ENCODE measurements around the gene HID1. TPM values are rescaled to one million over a fixed set of nuclear protein-coding genes. Genes with fewer than 3 reads are reported as not detected.

HID1 gene
- total and polyA plus RNA-seq, 2 of the 4 experiments (the other 2 are of a cell fraction): 0.18 to 1.7 TPM

DNA sequence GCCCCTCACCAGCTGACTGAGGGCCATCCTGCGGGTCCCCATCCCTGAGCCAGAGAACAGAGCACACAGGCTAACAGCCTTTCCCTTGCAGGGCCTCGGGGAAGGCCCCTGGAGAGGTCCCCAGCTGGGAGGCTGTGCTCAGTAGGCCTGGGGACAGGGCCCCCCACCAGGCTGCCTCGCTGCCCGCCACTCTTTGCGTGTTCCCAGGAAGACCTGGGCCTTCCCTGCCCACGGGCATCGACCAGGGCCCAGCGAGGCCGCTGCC is 785 bp downstream of the HID1 start:
- H3K4me3 ChIP-seq (ENCODE audit: insufficient read depth, low read depth, low read length): 0 out of 2 replicates have a peak overlapping the region, but pooled peaks have one; percentile 12
- H3K56ac ChIP-seq (ENCODE audit: extremely low read depth, insufficient read depth, low read length): no peak overlapping the region
- POLR2A ChIA-PET (ENCODE audit: unreplicated experiment): interaction anchor here (1.3 kb wide), 1 partner anchor 17 kb away, joined by 5 read pairs; no protein-coding TSS in a partner anchor
- dilution Hi-C loops (cut with HindIII; ENCODE audit: low sequenced_read_pairs, unreplicated experiment) (no loop called here), intact Hi-C loops (cut with micrococcal nuclease) (no loop called here), in situ Hi-C loops (cut with MboI; ENCODE audit: low sequenced_read_pairs) (no loop called here)
- H2AK9ac ChIP-seq (replicated peaks; ENCODE audit: low read depth, low read length, poor library complexity): no peak overlapping the region
- H2BK20ac ChIP-seq (ENCODE audit: low read depth, low read length): no peak overlapping the region
- no peak overlapping the region for H3K9ac ChIP-seq (ENCODE audit: low read depth, low read length)
- no peak overlapping the region for H4K8ac ChIP-seq (ENCODE audit: low read depth in 2 of 2, low read length in 2 of 2)
- H3K23ac ChIP-seq (ENCODE audit: low read depth, low read length): no peak overlapping the region
- H4K5ac ChIP-seq (ENCODE audit: low read depth, low read length): no peak overlapping the region
- no peaks in the 10 kb centered on the region for H3K9me1 ChIP-seq (ENCODE audit: insufficient read depth, low read length)
- no peak overlapping the region for H3K4ac ChIP-seq (ENCODE audit: low read depth, low read length)
- H2AFZ ChIP-seq (replicated peaks; ENCODE audit: low read length, poor library complexity): peak overlapping the region; percentile 88
- WGBS, 2 experiments (ENCODE audit: extremely low coverage in 2 of 2, insufficient read length in 1 of 2): 58% methylated on average over 2 of the region's 9 CpGs; no CpG with 5 or more reads in 1 of the 2 experiments
- H3K27ac ChIP-seq (ENCODE audit: insufficient read depth, low read length): no peak overlapping the region
- TF ChIP-seq MAFK (IDR thresholded peaks at IDR 0.05; ENCODE audit: low read depth, low read length) (no peak), FOS (IDR thresholded peaks at IDR 0.05; ENCODE audit: low read depth, low read length) (no peak), CHD1 (IDR thresholded peaks at IDR 0.05; ENCODE audit: low read depth, low read length) (no peak), RCOR1 (IDR thresholded peaks at IDR 0.05; ENCODE audit: insufficient replicate concordance, low read length) (no peak), ELK1 (IDR thresholded peaks at IDR 0.05; ENCODE audit: borderline replicate concordance, low read depth, low read length) (no peak), BHLHE40 (IDR thresholded peaks at IDR 0.05; ENCODE audit: low read depth, low read length) (no peak), MXI1 (IDR thresholded peaks at IDR 0.05; ENCODE audit: borderline replicate concordance, low read depth, low read length) (no peak), CEBPB (IDR thresholded peaks at IDR 0.05; ENCODE audit: low read depth, low read length) (no peak), RFX5 (IDR thresholded peaks at IDR 0.05; ENCODE audit: low read depth, low read length) (no peak), MAZ (IDR thresholded peaks at IDR 0.05; ENCODE audit: borderline replicate concordance, low read depth, low read length) (no peak), POLR2A (IDR thresholded peaks at IDR 0.05; ENCODE audit: low read depth, low read length) (no peak), NFE2L2 (IDR thresholded peaks at IDR 0.05; ENCODE audit: low read depth, low read length) (no peak), SMC3 (IDR thresholded peaks at IDR 0.05; ENCODE audit: low read depth, low read length) (no peak), RAD21 (IDR thresholded peaks at IDR 0.05; ENCODE audit: low read length) (no peak)
- TF ChIP-seq, protein P1, sequence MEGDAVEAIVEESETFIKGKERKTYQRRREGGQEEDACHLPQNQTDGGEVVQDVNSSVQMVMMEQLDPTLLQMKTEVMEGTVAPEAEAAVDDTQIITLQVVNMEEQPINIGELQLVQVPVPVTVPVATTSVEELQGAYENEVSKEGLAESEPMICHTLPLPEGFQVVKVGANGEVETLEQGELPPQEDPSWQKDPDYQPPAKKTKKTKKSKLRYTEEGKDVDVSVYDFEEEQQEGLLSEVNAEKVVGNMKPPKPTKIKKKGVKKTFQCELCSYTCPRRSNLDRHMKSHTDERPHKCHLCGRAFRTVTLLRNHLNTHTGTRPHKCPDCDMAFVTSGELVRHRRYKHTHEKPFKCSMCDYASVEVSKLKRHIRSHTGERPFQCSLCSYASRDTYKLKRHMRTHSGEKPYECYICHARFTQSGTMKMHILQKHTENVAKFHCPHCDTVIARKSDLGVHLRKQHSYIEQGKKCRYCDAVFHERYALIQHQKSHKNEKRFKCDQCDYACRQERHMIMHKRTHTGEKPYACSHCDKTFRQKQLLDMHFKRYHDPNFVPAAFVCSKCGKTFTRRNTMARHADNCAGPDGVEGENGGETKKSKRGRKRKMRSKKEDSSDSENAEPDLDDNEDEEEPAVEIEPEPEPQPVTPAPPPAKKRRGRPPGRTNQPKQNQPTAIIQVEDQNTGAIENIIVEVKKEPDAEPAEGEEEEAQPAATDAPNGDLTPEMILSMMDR (conservative IDR thresholded peaks at IDR 0.05; ENCODE audit: low read depth, low read length): no peak
- TF ChIP-seq, protein P2, sequence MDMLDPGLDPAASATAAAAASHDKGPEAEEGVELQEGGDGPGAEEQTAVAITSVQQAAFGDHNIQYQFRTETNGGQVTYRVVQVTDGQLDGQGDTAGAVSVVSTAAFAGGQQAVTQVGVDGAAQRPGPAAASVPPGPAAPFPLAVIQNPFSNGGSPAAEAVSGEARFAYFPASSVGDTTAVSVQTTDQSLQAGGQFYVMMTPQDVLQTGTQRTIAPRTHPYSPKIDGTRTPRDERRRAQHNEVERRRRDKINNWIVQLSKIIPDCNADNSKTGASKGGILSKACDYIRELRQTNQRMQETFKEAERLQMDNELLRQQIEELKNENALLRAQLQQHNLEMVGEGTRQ (IDR thresholded peaks at IDR 0.05; ENCODE audit: low read depth, low read length): no peak
- no peak overlapping the region for H3K18ac ChIP-seq (ENCODE audit: low read depth, low read length)
- H3K4me2 ChIP-seq (ENCODE audit: low read depth, low read length): no peak overlapping the region
- no peak overlapping the region for H4K91ac ChIP-seq (ENCODE audit: insufficient read depth, low read depth, low read length)
- no peaks in the 10 kb centered on the region for H4K20me1 ChIP-seq (ENCODE audit: insufficient read depth, low read length)
- no peaks in the 10 kb centered on the region for H3K79me1 ChIP-seq (ENCODE audit: low read depth in 1 of 2, low read length in 2 of 2)
- no peaks in the 10 kb centered on the region for H3K9me3 ChIP-seq (ENCODE audit: control insufficient read depth, insufficient read depth, low read length)
- H3K27me3 ChIP-seq (ENCODE audit: control insufficient read depth, insufficient read depth, low read length): peaks cover 47% of the 10 kb centered on the region
- no peak overlapping the region for H2AK5ac ChIP-seq (ENCODE audit: low read depth, low read length)
- H3K4me1 ChIP-seq (ENCODE audit: control insufficient read depth, insufficient read depth, low read length): 0 out of 2 replicates have a peak, but pooled peaks cover 2% of the 10 kb centered on the region
- H3K14ac ChIP-seq (replicated peaks; ENCODE audit: low read depth, low read length): no peak overlapping the region
- H3K36me3 ChIP-seq (ENCODE audit: control insufficient read depth, insufficient read depth, low read length): no peaks in the 10 kb centered on the region
- ATAC-seq (ENCODE audit: low read depth) (no peak; the same call in 1 of the 2 replicates), DNase-seq (no peak)
- no TSS peak for BruUV-seq (replicated peaks)
- H2BK5ac ChIP-seq (ENCODE audit: low read depth, low read length, poor library complexity, severe bottlenecking): no peak overlapping the region
- H2BK15ac ChIP-seq (ENCODE audit: low read depth, low read length): no peak overlapping the region
- CTCF ChIA-PET: interaction anchor here (0.8 kb wide), 1 partner anchor 10 kb away, joined by 3 read pairs; no protein-coding TSS in a partner anchor
- no peak overlapping the region for H2BK120ac ChIP-seq (ENCODE audit: low read depth, low read length)
